ENCODE measurements around the gene RSPH3.

DNA sequence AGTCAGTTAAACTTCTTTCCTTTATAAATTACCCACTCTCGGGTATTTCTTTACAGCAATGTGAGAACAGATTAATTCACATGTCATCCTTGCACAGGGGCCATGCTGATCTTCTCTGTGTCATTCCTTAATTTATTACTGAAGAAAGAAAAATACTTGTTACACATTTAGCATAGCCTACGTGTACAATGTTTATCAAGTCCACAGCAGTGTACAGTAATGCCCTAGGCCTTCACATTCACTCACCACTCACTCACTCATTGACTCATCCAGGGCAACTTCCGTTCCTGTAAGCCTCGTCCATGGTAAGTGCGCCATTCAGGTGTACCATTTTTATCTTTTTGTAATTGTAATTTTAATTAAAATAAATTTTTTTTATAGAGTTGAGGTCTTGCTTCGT lies 73.6 kb downstream of the RSPH3 start:
- TF ChIP-seq CTCF (IDR thresholded peaks at IDR 0.05) (no peak), POLR2A (IDR thresholded peaks at IDR 0.05) (no peak)
